COLO829 (cell line): ENCODE data around the gene TIMD4.
"Not testable (repeated sequence)": the region's sequence is repeated elsewhere in the genome, so short reads cannot be mapped to it uniquely, and the experiment has no call there.

Experiments
- DNase-seq: peaks from one replicate; pipeline ENCODE4 v3.0.0; 2012; ENCODE audit warnings: low spot score

The TIMD4 gene

DNA sequence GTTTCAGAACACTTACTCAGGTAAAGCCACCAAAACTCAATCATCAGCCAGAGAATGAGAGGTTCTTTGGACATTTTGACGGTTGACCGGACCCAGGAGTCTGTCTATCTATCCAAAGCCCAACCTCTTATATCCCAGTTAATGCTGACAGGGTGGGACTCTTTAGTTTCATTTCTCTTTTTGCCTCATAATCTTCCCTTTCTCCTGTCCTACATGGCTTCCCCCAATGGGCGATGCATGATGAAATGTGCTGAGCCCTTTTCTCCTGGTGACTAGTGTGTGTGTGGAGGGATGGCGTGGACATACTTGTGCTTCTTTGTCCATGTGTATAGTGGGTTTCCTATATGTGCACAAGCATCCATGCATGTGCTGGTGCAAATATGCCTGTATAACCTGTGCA lies at the start of gene TIMD4:
TSS of gene TIMD4 (minus strand) at position 102 of the 400 bp plus-strand sequence. CDS start at position 74, 28 bp downstream.
- DNase-seq, result no peak

DNA sequence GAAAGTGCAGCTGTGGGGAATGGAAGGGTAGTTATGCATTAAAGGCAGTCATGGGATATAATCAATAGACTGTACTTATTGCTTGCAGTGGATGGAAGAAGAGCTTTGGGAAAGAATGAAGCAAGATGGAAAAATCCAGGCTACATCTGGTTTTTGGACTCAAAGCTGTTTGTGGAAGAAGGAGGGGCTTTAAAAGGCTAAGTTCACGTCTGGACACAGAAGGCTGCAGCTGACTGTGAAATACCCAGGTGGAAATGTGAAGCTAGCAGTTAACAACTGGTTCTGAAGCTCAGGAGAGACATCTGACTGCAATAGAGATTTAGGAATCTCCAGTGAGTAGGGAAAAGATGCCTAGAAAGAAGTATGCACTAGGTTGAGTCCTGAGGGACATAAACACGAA lies 43.2 kb upstream of the TIMD4 start:
- DNase-seq, result no peak

DNA sequence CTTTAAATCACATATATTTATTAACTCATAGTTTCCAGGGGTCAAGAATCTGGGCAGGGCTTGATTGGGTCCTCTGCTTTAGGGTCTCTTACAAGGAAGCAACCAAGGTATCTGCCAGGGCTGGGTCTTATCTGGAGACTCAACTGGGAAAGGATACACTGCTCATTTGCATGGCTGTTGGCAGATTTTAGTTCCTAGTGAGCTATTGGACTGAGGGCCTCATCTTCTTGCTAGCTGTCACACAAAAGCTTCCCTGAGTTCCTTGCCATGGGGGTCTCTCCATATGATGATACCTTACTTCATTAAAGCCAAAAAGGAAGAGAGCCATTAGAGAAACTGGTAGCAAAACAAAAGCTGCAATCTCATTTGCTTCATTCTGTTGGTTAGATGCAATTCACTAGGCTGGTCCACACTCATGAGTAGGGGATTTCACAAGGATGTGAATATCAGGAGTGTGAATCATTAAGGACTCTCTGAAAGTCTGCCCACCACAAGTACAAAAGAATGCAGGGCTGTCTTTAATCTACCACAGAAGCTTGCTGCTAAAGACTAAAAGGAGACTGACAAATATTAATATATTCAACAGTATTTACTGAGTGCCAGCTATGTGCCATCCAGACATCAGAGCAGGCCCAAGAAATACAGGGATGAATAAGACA lies 42.0 kb upstream of the TIMD4 start:
- no peak for DNase-seq

DNA sequence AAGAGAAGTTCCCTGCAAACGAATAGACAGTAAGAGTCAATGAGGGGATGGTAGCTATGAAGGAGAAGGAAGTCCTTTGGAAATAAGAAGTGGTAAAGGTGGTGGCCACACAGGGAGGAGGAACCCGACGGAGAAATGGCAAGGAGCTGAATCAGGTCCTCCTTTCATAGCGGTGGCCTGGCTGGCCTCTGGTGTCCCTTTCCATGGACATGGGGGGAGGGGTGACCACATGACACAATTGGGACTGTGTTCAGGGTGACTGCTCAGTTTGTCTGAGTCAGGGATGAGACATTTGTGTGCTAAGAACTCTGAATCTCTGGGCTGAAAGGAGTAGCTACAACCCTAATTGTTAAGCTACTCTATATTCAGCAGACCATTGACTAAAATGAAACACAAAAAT lies 28.7 kb upstream of the TIMD4 start:
- DNase-seq, result peak; percentile 6

DNA sequence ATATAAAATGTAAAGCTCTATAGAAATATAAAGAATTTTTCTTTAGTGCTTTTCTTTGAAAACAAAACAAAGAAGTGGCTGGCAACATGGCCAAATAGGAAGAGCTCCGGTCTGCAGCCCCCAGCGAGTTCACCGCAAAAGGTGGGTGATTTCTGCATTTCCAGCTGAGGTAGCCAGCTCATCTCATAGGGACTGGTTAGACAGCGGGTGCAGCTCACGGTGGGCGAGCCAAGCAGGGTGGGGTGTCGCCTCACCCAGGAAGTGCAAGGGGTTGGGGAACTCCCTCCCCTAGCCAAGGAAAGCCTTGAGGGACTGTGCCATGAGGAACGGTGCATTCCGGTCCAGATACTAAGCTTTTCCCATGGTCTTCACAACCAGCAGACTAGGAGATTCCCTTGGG lies 21.0 kb upstream of the TIMD4 start:
- no peak for DNase-seq

DNA sequence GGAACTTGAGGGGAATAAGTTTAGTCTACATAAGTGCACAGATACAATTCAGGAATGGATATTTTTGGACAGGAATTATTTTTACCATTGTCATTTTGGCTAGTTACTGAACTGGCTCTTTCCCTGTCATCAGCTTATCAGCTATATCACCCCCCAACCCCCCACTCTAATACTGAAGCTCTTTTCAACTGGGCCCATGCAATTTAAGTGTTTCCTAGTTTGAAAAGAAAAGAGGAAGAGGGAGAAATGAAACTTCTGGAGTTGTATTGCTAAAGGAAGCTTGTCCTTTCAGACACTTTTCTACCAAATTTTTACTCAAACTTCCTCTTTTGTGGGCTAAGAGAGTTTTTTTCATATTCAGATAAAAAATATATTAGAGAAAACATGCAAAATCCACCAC lies 18.5 kb upstream of the TIMD4 start:
- no peak for DNase-seq

DNA sequence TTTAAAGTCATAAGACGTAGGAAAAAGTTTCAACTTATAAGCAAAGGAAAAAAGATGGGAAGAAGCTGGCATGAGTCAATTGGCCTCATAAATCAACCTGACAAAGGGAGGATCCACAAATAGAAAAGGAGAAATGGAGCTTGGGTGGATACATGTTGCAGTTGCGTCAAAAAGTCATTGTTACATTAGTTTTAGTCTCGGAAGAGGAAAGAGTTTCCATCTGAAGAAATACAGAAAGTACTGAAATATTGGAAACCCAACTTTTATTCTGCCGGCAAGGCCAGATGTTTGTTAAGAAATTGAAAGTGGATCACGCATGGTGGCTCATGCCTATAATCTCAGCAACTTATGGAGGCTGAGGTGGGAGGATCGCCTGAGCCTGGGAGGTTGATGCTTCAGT lies 11.3 kb upstream of the TIMD4 start:
- DNase-seq, result no peak

DNA sequence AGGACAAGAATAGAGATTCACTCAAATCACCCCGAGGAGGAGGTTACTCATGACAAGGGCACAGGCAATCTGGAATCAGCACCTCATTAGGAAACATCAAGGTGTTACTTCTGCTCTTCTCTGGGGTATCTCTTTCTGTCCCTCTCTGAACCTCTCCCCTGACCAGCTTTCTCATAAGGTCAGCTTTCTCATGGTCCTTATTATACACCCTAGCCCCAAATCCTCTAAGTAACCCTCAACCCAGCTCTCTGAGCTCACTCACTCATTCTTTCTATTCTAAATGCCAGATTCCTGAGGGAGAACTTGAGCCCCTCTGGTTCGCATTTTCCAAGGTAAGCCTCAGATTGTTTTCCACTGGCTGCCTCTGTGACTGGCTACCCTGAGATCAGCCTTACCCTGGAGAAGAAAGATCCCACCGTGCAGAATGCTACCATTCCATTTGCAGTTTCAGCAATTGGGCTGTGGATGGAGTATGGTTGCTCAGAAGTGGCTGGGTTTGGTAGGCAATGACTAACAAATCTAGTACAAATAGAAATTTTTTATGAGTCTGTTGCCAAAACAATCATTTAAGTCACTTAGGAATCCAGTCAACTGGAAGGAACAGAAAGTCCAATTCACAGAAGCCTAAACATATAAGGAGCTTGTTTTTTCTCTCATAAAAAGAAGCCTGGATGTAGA lies 9.0 kb upstream of the TIMD4 start:
- DNase-seq, result no peak

DNA sequence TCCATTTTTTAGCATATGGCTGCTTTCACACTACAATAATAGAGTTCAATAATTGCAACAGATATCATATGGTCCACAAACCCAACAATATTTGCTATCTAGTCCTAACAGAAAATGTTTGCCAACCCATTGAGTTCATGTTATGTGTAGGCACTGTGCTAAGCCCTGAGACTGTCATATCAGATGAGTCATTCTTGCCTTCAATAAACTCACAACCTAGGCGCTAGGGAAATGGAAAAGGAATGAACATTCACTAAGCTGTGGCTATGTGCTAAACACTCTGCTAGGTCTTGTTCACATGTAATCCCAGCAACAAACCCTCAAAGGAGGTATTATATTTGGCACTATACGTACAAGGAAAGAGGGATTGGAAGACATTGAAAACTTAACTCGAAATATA lies 8.4 kb upstream of the TIMD4 start:
- no peak for DNase-seq

DNA sequence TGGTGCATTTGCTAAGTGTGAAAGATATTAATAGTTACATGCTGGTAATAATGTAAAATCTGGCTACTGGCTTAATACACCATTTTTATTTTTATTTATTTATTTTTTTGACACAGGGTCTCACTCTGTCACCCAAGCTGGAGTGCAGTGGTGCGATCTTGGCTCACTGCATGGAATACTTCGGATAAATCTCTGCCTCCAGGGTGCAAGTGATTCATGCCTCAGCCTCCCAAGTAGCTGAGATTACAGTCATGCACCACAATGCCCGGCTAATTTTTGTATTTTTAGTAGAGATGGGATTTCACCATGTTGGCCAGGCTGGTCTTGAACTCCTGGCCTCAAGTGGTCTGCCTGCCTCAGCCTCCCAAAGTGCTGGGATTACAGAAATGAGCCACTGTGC lies 4.4 kb upstream of the TIMD4 start:
- DNase-seq, result not testable (repeated sequence)

DNA sequence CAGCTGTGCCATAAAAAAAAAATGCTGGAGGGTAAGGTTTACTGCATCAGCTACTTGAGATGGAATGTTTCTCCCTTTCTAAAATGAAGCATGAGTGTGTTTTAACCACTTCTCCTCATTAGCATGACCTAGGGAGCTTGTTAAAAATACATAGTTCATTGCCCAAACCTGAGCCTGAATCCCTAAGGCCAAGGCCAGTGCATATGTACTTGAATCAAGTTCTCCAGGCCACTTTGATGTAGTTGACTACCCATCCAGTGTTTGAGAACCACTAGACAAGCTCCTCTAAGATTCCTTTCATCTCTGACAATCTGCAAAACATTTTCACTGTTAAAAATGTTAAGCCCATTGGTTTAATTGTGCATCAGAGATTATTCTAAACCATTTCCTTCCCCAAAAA lies 6.7 kb downstream of the TIMD4 start:
- DNase-seq, result no peak

DNA sequence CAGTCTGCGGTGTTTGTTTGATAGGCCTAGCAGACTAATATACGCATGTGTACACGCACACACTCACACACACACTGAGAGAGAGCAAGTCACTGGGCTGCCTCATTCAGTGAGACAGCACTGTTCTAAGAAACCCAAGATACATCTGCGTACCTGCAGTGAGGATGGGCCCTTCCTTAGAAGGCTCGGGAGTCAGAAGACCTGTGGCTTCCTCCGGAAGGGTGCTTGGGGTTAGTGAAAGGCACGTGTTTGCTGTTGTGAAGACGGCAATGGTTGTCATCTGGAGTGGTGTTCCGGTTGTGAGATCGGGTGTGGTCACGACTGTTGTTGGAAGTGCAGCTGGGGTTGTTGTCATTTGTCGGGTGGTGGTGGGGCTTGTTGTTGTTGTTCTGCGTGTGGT lies 11.7 kb downstream of the TIMD4 start:
- DNase-seq, result no peak

DNA sequence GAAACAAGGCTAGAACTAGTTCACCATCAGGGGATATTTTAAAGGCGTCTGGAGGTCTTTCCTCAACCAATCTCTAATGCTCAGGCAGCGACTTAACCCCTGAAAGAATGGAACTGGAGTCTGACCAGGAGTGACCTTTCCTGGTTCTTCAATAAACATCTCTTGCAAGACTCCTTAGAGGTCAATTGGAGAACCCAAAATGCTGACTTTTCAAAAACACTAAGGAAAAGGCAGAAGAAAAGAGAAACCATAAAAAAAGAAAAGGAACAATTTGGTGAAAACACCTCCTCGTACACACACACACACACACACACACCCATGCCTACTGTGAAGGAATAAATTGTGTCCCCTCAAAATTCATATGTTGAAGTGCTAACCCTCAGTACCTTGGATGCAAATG lies 12.3 kb downstream of the TIMD4 start:
- no peak for DNase-seq

DNA sequence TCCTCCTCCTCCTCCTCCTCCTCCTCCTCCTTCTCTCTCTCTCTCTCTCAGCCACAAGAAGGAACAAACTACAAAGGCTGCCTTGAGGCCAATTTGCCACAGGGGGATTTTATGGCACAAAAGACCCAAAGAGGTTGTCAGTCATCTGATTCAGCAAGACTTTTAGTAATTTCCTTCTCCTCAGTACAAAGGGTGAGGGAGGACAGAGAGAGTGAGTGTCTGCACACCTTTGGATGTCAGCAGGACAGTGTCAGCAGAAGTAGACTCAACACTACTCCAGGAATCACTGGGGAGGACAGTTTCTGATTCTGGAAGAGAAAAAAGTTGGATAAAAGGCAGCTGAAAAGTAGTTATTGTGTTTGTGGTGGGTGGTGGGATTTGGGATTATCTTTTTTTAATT lies 13.6 kb downstream of the TIMD4 start:
- no peak for DNase-seq

DNA sequence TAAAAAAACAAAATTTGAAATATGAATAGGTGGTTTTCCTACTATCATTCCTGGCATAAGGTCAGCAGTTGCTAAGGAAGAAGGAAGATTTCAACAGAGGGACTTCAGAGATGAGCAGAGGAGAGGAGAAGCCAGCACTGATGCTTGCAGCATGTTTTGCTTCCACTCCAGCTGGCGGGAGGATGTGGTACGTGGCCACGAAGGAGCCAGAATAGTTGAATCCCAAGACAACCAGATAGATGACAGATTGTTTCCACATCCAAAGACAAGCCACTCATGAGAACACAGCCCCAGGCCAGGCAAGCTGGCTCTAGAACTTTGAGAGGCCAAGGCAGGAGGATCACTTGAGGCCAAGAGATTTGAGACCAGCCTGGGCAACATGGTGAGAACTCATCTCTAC lies 15.1 kb downstream of the TIMD4 start:
- no peak for DNase-seq

DNA sequence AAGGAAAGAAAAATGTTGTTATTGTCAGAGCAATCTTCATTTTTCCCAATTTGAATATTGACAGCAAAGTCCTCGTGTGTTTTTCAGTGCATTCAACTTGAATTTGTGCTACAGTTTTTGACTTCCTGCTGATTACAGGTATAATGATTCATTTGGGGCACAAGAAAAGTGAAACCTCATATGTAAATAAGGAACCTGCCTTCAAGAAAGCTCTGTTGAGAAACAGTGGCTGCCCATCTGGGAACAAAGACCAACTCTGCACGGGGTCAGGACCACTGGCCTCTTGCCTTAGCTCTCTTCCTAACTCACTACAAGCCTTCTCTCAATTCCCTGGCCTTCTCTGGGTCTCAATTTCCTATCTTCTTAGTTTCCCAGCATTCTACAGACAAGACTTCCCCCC lies 21.0 kb downstream of the TIMD4 start:
- DNase-seq, result no peak

DNA sequence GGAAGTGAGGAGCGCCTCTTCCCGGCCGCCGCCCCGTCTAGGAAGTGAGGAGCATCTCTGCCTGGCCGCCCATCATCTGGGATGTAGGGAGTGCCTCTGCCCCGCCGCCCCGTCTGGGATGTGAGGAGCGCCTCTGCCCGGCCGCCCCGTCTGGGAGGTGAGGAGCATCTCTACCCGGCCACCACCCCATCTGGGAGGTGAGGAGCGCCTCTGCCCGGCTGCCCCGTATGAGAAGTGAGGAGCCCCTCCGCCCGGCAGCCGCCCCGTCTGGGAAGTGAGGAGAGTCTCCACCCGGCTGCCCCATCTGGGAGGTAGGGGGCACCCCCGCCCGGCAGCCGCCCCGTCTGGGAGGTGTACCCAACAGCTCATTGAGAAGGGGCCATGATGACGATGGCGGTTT lies 22.6 kb downstream of the TIMD4 start:
- not testable (repeated sequence) for DNase-seq

DNA sequence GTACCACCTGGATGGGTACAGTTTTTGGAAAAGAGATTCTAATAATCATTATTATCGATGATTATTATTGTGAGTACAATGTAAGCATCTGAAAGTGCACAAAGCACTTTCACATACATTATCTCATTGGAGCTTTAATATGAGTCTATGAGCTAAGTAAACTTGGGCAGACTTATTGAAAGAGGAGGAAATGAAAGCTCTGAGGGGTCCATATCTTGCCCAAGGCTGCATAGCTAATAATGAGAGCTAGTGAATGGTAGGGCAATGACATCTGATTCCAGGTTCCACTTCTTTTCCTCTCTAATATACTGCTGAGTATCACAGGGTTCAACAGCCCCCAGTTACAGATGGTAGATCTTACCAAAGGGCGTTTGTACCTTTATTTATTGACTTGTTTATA lies 26.1 kb downstream of the TIMD4 start:
- no peak for DNase-seq

DNA sequence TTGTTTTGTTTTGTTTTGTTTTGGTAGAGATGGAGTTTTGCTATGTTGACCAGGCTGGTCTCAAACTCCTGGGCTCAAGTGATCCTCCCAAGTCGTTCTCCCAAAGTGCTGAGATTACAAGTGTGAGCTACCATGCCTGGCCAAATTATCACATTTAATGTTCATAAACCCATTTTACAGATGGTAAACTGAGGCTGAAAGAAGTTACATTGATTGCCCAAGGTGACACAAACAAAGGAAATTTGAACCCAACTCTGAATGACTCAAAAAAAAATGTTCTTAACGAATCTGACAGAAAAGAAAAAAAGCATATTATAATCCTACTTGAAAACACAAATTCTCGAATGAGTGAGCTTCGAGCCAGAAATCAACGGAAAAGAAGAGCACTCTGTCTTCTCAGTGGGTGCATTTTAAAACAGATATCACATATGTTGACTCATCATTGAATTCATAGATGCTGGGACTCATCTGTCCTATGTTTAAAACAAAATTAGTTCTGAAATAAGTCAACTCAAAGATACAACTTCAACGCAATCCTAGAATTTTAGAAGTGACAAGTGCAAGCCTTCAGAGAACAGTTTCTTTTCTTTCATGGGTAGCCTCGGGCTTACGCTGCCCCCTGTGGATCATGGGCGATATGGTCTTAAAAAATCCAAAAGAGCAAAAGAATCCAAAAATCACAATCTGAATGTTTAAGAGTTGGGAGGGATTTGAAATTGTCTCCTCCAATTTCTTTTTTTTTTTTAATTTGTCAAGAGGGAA lies 28.4 kb downstream of the TIMD4 start:
- DNase-seq, result no peak

DNA sequence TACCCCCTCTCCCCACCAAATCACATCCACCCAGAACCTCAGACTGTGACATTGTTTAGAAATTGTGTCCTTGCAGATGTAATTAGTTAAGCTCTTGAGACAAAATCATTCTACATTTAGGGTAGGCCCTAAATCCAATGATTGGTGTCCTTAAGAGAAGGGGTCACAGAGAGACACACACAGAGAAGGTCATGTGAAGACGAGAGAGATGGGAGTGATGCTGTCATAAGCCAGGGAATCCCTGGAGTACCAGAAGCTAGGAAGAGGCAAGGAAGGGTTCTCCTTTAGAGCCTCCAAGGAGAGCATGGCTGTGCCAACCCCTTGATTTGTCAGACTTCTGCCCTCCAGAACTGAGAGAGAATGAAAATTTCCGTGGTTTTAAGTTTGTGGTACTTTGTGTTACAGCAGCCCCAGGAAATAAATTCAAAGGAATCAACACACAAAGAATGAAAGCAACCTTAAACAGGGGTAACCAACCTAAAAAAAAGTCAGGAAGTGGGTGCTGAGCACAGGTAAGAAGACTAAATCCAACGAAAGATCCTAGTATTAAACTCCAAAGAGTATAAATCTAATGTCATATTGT lies 33.6 kb downstream of the TIMD4 start:
- DNase-seq, result no peak

DNA sequence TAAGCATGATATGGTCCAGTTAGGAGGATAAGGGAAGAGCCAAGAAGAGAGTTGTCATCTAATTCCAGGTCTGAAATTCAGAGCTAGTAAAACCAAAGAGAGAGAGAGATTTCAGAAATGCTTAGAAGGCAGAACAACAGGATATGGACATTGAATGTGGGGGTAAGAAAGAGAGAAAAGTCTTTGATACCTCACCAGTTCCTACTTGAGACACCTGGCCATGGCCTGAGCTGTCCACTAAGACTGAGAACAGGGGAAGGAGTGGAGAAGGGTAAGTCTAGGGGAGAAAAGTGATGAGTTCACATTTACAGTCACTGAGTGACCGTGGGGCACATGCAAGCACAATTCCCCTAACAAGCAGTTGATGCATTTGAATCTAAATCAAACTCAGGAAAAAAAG lies 35.5 kb downstream of the TIMD4 start:
- no peak for DNase-seq

DNA sequence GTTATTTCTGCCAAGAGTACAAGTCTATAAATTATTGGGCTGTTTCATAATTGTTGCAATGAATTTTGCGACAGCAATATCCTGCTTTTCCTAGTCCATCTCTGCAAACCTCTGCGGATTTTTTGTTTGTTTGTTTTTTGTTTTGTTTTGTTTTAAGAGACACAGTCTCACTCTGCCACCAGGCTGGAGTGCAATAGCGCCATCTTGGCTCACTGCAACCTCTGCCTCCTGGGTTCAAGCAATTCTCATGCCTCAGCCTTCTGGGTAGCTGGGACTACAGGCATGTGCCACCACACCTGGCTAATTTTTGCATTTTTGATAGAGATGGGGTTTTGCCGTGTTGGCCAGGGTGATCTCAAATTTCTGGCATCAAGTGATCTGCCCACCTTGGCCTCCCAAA lies 37.3 kb downstream of the TIMD4 start:
- not testable (repeated sequence) for DNase-seq

DNA sequence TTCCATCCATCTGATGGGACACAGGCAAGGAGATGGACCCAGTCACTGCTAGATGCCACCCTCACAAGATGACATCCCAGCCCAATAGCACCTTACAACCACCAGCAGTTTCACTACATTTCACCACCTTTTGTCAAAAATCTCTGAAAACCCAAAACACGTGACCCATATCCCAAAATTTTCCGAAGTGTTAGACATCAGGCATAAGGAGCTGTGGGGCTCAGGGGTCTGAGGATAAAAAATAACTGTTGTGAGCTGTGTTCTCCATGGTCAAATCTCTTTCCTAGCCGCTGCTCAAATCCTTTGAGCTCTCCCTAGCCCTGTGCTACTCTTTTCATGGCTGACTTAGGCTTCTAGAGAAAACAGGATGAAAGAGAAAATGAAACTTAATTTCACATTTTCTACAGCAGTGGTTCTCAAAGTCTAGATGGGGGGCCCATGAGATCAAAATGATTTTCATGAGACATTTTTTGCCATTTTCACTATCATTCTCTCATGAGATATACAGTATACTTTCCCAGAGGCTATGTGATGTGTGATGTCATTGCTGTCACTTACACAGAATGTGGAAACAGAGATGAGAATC lies 40.7 kb downstream of the TIMD4 start:
- DNase-seq, result no peak
